Measurements from ENCODE around the gene SLC49A3. TPM values are rescaled to one million over a fixed set of nuclear protein-coding genes. Genes with fewer than 3 reads are reported as not detected.
"Not testable (repeated sequence)": the region's sequence is repeated elsewhere in the genome, so short reads cannot be mapped to it uniquely, and the experiment has no call there.

Gene SLC49A3
- total RNA-seq, 1 experiment from 2014 or later = not detected

DNA sequence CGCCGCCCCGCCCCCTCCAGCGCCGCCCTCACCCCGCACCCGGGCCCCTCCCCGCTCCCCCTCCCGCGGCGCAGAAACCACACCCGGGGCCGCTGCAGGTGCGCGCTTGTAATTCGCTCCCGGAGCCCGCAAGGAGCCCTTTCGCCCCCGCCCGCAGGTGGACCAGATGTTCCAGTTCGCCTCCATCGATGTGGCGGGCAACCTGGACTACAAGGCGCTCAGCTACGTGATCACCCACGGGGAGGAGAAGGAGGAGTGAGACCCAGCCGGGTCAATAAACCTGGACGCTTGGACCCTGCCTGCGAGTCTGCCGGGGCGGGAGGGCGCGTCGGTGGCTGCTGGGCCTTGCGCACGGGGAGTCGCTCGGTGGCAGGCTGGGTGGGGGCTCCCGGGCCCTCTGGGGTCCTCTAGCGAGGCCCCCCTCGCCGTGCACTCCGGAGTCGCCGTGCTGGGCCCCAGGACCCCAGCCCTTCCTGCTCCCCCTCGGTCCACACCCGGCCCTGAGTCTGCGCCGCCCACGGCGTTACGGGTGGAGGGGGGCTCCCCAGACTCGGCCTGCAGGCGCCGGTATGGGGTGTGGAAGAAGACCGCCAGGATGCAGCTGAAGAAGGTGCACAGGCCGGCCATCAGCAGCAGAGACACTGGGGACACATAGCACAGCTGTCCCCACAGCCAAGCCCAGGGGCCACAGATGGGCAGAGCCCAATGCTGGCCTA lies 7.1 kb downstream of the SLC49A3 start:
- no peak for DNase-seq (ENCODE audit: low read depth)

DNA sequence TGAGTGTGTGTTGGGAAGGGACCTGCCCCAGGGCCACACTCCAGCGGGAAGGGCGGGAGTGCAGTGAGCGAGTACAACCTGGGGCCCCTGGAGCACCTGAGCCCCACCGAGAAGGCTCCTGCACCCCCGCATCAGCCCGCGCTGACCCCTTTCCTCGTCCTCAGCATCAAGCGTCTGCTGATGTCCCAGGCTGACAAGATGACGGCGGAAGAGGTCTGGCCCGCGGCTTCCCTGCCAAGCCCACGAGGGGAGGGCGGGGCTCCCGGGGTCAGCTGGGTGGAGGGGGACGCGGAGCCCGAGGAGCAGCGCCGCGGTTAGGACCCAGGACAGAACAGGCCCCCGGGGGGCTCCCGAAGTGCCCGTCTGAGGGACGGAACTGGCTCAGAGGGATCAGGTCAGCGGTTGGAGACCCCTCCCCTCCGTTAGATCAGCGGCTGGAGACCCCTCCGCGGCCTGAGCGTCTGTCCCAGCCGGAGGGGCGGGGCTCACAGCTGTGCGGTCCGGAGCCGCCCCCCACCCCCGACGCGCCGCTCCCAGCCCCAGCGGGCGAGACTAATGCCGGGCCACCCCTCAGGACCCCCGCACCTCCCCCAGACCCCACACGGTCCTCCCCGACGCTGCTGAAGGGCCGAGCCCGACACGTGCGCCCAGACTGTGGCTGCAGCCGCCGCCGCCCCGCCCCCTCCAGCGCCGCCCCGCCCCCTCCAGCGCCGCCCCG lies 7.9 kb downstream of the SLC49A3 start:
- peak; percentile 35 for DNase-seq (ENCODE audit: low read depth)

GRCh38 chr4:680551-680927 lies 8.4 kb downstream of the SLC49A3 start:
- no peak for DNase-seq (ENCODE audit: low read depth)

- DNase-seq (ENCODE audit: low read depth) = no peak
Measured at GRCh38 chr4:680091-680490, 8.9 kb downstream of the SLC49A3 start.

- no peak for DNase-seq (ENCODE audit: low read depth)
Measured at GRCh38 chr4:679629-680028, 9.3 kb downstream of the SLC49A3 start.

GRCh38 chr4:679104-679481 lies 9.9 kb downstream of the SLC49A3 start:
- DNase-seq (ENCODE audit: low read depth) = no peak

GRCh38 chr4:678331-679103 lies 10.4 kb downstream of the SLC49A3 start:
- DNase-seq (ENCODE audit: low read depth) = no peak

GRCh38 chr4:677431-678293 lies 11.3 kb downstream of the SLC49A3 start:
- DNase-seq (ENCODE audit: low read depth) = peak; percentile 27

DNA sequence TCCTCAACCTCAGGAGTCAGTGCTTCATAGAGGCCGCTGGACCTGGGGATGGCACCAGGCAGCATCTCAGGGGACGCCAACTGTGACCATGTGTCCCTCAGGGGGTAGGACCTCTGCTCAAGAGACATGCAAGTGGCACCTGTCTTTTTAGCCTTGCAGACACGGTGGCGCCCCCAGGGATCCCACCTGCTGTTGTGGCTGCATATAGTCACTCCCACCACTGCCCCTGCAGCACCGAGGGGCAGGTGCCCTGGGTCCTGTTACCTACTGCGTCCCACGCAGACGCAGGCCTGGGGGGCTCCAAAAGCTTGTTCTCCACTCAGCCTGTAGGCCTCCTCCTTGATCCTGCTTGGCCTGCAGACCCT lies 12.1 kb downstream of the SLC49A3 start:
- DNase-seq (ENCODE audit: low read depth) = no peak

- no peak for DNase-seq (ENCODE audit: low read depth)
Measured at GRCh38 chr4:675980-676870, 12.7 kb downstream of the SLC49A3 start.

- no peak for DNase-seq (ENCODE audit: low read depth)
Measured at GRCh38 chr4:675036-675882, 13.7 kb downstream of the SLC49A3 start.

DNA sequence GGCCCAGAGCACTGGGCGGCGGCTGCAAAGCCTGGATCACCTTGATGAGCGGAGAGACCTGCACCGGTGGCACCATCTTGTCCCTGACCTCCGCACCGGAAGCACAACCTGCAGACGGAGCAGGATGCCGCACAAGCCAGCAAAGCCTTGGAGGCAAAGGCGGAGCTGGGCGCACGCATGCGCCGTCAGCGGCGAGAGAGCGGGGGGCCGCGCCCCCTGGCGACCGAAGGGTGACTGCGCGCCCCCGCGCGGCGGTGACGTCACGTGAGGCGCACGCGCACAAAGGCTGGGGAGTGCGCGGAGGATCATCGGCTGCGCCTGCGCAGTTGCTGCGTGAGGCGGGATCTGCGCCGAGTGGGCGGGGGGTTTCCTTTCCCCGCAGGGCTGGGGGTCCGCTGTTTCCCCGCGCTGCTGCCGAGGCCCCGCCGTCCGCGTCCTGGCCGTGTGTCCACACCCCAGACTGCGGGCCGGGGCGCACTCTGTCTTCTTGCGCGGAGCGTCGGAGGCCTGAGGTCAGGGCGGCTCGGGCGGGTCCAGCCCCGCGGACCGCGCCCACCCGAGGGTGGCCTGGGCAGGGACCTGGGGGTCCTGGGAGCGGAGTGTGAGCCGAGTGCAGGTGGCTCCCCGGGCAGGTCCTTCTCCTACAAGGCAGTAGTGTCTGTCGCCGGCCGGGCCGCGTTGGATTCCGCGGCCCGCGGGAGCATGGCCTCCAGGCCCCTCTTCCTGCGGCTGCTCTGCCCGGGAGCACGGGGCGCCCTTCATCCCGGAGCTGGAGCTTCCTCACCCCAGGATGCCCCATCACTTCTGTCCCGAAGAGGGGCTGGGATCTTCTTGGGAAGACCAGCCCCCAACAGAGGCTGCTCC lies 14.5 kb downstream of the SLC49A3 start, which contains the start of the genes ATP5ME and MYL5:
Gene ATP5ME (minus strand): TSS at position 105 of the 864 bp plus-strand sequence. CDS start 29 bp downstream, at position 76.
Gene MYL5 (plus strand): TSS at position 371 of the 864 bp plus-strand sequence. CDS start 3,485 bp downstream, outside the sequence.
- peak; percentile 93 for DNase-seq (ENCODE audit: low read depth)

- no peak for DNase-seq (ENCODE audit: low read depth)
Measured at GRCh38 chr4:673349-674091, 15.4 kb downstream of the SLC49A3 start.

DNA sequence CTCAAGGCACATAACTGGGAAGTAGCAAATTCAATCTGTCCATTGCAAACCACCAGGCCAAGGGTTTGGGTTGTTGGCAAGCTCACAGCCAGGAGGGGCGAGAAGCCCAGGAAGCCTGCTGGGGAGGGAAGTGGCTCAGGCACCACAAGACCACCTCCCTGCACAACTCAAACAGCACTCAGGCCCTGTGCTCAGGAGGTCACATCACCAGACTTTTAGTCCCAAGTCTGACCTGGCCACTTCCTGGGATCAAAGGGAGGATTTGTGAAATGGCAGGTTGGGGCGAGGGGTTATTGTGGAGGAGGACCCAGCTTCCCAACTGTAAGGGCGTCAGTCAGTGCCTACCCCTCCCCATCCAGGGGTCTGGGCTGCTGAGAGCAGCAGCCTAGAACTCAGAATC lies 17.2 kb downstream of the SLC49A3 start:
- DNase-seq (ENCODE audit: low read depth) = no peak

DNA sequence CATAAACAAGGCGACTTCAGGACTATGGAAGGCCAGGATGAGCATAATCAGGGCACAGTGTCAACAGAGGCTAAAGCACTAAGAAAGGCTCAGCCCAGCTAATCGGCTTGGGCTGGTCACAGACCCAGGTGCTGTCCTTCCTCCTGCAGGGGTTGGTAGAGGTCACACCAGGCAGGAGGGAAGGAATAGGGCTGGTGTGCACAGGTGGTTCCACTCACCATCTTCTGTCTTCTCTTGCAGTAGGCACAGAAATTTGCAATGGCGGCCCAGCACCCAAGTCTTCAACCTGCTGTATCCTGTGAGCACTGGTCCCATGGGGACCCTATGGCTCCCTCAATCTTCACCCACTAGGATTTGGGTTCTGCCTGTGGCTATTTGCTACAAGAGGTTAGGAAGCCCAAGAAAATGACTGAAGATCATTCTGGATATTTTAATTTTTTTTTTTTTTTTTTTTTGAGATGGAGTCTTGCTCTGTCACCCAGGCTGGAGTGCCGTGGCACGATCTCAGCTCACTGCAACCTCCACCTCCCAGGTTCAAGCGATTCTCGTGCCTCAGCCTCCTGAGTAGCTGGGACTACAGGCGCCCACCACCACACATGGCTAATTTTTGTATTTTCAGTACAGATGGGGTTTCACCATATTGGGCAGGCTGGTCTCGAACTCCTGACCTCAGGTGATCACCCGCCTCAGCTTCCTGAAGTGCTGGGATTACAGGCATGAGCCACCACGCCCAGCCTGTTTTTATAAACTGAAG lies 19.0 kb downstream of the SLC49A3 start:
- not testable (repeated sequence) for DNase-seq (ENCODE audit: low read depth)

DNA sequence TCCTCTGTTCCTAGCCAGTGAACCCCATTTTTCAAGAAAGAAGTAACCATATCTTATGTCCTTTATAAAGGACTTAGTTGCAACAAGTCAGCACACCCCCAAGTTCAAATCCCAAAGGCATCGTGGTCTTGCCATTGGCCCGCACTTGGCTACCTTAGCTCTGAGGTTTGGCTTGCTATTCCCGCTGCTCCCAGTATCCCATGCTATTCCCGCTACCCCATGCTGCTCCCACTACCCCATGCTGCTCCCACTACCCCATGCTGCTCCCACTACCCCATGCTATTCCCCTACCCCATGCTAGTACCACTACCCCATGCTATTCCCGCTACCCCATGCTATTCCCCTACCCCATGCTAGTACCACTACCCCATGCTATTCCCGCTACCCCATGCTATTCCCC lies 20.7 kb downstream of the SLC49A3 start:
- not testable (repeated sequence) for DNase-seq (ENCODE audit: low read depth)

DNA sequence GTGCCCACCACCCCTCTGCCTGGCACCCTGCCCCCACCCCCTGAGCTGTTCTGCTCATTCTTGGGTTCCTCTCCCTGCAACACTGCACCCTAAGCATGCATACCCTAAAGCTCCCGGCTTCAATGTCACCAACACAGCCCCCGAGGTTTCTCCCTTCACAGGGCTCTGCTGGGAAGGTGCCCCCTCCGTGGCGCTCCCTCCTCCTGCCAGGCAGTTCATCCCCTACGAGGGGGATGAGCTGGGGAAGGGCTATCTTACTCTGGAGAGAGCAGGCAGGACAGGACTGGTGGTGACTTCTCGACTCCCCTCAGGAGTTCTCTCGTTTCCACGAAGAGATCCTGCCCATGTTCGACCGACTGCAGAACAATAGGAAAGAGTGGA lies 21.4 kb downstream of the SLC49A3 start:
- DNase-seq (ENCODE audit: low read depth) = no peak

All from M059J (cell line).